Activated CD4-positive, alpha-beta T cell treated with anti-CD3 and anti-CD28 coated beads for 4 hours (primary cell): ENCODE results near the gene CLCN3.
A peak's percentile ranks its signal among the peaks of the same experiment; 100 is the strongest.
"Not testable (repeated sequence)": the region's sequence is repeated elsewhere in the genome, so short reads cannot be mapped to it uniquely, and the experiment has no call there.

Experiments
- DNase-seq, 2 donors: peaks; one replicate each; pipeline ENCODE4 v3.0.0-alpha.2; 2020

CLCN3 gene

DNA sequence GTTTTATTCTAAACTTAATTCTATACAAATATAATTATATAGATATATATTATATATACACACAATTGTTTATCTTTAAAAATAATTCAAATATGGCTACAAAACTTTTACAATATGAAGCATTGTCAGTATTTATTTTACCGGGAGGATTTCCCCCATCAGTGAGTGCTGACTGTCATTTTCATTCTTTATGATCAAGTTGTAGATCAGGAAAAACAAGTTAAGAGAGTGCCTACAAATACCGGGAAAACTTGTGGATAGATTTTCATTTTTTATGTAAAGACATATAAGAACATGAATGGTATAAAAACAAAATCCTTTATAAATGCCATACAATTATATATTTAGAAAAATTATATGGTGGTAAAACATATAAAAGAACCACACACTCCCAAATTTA is 37.8 kb downstream of the CLCN3 start:
- no peak for DNase-seq

DNA sequence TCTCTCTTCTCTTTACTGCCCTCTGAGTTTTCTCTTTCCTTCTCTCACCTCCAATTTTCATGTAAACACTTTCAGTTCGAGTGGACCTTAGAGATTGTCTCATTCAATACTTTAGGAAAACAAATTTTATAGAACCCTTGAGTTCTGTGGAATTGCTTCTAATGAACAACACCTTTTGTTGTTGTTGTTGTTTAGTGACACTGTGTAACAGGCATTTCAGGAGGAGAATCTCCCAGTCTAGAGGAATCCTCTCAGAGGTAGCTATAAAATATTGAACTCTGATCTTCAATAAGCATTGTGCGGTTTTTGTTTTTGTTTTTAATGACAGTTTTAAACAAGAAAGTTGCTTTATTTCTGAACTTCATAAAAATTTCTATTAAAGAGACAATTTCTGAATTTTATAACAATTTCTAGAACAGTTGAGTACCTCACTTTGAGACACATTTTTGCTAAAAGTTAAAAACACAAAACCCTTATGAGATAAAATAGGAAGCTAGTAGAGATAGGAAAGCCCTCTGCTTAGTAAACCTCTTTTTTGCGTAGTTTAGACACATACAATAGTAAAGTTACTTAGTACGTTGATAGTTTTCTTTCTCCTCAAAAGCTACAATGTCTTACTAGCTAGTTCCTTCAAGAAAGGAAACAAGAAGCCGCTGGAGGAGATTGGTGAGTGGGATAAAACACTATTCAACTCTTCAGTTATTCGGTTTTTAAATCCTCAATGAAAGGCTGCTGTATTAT is 38.8 kb downstream of the CLCN3 start:
- no peak for DNase-seq

DNA sequence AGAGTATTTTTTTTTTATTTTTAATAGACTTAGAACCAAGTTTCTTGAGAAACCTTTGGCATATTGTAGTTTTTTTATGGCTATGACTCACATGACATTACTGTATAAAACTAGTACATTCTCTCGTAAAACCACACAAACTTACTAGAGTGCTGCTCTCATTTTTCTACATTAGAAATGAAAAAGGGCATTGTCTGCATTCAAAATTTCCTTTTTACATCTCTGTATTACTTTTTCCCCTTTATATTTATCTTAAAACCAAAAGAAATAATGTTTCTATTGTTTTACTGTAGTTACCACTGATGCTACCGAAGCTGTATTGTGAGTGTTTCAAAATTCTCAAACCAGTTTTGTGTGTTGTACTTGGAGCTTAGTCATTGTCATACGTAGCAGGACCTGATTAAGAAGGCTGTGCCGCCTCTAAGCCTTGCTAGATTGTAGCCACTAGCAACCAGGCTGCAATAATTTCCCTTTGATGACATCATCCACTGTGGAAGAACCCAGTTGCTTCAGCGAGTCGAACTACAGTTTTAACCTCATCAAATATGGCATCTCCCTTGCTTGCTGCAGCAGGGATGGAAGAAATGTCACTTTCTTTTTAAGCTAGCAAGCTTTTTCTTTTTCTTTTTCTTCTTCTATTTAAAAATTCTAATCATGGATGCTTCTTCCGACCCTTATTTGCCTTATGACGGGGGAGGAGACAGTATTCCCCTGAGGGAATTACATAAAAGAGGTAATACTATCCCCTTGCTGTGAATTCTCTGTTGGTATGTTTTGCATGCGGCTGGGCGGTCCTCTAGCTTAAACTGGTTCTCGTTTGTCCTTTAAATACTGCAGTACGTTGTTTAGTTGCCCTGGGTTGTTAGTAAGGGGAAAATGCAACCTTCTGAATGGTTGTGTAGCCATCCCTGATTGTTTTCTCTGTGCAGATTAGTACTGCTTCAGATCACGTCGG is 39.6 kb downstream of the CLCN3 start:
- peak; percentile 64 to 65 for DNase-seq

DNA sequence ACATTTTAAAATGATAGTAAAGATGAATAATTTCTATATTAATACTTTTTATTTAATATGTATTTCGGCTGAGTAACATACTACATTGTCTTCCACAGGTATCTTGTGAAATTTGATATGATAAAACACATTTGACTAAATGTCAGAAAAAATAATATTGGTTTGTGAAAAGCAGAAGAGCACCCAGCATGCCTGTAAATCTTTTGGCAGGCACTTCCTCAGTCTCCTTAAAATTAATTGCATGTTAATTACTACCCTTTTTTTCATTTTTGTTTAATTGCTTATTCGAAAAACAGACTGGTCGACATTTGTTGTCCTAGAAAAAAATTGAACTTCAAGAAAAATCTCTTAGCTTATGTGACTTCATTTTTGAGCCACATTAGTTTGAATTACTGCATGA is 40.6 kb downstream of the CLCN3 start:
- no peak for DNase-seq

DNA sequence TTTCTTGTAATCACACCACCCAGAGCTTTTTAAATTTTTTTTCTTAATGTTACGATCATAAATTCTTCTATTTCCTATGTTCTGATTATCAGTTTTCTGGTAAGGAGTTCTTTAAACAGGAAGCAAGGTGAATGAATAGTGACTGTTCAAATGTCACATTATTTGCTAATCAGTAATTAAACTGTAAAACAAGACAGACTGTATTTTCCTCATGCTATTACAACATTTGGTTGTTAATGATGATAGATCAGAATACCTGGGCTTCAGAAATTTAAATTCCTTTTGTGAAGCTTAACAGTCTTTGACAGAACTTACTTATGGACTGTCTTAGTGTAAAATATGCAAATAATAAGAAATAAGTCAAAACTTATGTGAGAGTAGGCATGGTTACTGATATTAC is 41.4 kb downstream of the CLCN3 start:
- no peak for DNase-seq

DNA sequence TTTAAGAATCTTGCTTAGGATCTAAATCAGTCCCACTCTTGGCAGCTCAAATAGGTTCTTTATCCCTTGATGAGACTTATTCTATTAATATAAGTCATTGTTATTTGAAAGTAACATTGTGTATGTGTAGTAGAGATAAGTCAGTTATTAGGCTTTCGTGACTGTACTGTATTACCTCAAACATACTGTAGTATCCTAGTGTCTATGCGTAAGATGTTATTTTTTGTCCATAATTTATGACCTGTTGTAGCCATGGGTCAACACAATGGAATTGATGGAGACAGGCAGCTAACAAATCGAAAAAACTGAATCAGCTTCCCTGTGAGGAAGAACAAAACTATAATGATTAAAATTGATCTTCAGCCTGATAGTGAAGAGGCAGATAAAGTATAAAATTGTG is 41.8 kb downstream of the CLCN3 start:
- DNase-seq = no peak

DNA sequence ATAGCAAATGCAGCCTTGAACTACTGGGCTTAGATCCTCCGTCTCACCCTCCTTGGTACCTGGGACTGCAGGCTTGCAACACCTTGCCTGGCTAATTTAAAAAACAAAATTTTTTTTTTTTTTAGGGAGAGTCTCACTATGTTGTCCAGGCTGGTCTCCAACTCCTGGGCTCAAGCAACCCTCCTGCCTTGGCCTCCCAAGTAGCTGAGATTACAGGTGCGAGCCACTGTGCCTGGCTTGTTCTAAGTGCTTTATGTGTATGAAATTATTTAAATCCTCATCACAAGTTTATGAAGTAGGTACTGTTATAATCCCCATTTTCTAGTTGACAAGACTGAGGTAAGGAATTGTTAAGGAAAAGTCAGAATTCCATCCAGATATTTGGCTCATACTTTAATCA is 43.0 kb downstream of the CLCN3 start:
- no peak for DNase-seq

DNA sequence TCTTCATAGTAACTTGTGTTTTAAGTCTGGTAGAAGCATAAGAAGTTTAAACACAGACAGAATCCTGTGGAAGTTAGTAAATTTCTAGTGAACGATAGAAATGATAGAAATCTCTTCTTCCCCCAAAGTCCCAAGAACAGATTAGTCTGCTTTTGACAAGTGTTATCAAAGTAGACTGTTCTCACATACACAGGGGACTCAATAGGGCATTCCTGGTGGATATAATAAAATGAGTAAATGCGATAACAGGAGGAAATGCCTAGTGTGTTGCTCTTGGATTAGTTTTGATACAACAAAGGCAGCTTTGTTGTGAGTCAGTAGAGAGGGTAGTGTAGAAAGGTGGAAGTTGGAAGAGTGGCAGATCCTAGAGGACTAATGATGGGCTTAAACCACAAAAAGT is 43.5 kb downstream of the CLCN3 start:
- DNase-seq = no peak

DNA sequence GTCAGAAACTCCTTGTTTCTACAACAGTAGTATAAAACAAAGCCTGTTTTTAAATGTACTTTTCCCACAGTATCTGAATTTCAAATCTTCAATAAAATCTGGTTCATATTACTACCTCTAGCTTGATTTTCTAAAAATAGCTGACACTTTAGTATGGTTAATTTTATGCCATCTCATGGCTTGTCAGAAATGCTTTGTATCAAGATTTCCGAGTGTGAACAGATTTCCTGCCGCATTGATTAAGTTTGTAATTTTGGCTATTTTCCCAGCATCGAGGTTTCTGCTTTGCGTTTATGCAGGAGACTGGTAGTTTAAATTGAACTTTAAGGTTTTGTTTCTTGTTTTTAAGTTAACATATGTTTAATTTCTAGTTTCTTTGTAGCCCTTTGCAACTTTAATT is 44.2 kb downstream of the CLCN3 start:
- DNase-seq = no peak

DNA sequence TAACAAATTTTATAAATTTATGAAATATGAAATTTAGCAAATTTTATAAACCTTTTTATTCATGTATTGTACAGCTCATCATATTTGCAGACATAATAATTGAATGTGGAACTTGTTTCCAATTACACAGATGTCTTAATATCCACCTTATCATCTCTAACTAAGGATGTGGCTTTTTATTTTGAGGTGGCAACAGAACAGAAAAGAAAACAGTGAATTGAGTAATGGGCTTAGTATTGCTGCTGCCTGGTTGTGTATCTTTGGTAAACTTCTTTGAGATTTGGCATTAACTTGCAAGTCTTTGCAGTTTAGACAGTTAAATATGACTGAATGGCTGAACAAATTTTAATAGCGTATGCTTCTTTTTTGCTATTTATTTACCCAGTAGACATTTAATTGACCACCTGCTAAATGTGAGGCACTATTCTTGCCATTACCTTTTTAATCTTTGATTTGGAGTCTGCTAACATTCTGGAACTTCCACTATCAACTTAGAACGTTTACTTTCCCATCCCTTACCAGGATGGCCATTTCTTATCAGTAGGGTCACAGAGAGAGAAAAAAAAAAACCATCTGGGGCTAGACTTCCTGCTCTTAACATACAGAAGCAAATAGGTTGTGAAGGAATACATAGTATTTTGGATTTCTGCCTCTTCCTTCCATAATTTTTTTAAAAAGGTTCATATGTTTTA is 44.8 kb downstream of the CLCN3 start:
- no peak for DNase-seq

DNA sequence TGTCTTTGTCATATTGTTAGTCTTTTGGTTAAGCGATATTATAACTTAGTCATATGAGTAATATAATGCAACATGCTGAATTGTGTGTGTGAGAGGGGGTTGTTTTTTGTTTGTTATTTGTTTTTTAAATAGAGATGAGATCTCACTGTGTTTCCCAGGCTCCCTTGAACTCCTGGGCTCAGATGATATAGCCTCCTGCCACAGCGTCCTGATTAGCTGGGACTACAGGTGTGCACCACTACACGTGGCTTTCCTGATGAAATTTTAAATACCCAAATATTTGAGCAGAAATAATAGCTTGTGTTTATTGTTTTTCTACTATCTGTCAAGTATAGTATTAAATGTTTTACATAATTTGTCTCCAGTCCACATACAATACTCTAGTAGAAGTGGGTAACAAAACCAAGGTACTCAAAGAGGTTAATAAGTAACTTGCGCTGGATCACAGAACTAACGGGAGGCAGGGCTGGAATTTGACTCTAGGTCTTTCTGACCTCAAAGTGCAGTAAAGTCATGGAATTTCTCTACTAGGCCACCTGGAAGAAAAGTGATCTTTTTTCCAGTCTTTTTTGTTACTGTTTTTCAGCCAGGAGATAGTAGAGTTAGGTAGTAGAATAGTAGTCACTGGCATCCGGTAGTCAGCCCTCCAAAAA is 47.8 kb downstream of the CLCN3 start:
- DNase-seq = no peak

DNA sequence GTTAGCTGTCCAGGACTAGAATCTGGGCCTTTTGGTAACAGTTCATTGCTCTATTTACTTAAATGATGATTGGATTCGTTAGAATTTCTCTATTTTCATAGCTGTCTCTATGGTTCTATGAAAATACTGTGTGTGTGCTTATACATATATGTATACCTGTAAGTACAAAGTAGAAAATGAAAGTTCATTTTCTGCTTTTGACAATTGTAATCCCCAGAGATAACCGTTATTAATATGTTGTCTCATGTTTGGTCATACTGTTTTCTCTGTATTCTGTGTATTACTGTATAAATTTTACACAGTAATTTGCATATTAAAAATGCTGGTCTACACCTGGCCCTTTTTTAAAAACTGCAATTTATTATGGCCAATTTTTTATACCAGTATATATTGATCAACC is 55.4 kb downstream of the CLCN3 start:
- DNase-seq = no peak

DNA sequence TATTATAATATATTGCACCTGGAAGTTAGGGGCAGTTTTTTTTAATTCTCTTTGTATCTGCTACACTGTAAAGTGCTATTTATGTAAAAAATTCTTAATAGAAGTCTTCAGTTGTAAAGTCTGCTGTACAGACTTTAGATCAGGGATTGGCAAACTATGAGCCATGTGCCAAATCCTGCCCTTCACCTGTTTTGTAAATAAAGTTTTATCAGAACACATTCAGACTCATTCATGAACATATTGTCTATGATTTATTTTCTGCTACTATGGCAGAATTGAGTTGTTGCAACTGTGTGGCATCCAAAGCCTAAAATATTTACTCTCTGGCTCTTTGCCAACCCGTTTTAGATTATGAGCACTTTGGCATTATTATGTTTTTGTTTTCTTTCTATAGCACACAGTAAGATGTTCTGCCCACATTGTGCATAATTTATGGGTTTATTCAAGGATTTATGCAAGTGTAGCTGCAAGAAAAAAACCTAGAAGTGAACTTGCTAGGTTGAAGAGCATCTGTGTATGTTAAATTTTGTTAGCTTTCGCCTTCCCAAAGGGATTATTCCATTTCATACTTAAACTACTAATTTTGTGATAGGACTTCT is 56.9 kb downstream of the CLCN3 start:
- no peak for DNase-seq

DNA sequence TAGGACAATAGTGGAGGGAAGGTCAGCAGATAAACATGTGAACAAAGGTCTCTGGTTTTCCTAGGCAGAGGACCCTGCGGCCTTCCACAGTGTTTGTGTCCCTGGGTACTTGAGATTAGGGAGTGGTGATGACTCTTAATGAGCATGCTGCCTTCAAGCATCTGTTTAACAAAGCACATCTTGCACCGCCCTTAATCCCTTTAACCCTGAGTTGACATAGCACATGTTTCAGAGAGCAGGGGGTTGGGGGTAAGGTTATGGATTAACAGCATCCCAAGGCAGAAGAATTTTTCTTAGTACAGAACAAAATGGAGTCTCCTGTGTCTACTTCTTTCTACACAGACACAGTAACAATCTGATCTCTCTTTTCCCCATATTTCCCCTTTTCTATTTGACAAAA is 58.1 kb downstream of the CLCN3 start:
- DNase-seq = not testable (repeated sequence)

DNA sequence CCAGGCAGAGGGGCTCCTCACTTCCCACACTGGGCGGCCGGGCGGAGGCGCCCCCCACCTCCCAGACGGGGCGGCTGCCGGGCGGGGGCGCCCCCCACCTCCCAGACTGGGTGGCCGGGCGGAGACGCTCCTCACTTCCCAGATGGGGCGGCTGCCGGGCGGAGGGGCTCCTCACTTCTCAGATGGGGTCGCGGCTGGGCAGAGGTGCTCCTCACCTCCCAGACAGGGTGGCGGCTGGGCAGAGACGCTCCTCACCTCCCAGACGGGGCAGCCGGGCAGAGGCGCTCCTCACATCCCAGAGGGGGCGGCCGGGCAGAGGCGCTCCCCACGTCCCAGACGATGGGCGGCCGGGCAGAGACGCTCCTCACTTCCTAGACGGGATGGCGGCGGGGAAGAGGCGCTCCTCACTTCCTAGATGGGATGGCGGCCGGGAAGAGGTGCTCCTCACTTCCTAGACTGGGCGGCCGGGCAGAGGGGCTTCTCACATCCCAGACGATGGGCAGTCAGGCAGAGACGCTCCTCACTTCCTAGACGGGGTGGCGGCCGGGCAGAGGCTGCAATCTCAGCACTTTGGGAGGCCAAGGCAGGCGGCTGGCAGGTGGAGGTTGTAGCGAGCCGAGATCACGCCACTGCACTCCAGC is 58.7 kb downstream of the CLCN3 start:
- not testable (repeated sequence) for DNase-seq

DNA sequence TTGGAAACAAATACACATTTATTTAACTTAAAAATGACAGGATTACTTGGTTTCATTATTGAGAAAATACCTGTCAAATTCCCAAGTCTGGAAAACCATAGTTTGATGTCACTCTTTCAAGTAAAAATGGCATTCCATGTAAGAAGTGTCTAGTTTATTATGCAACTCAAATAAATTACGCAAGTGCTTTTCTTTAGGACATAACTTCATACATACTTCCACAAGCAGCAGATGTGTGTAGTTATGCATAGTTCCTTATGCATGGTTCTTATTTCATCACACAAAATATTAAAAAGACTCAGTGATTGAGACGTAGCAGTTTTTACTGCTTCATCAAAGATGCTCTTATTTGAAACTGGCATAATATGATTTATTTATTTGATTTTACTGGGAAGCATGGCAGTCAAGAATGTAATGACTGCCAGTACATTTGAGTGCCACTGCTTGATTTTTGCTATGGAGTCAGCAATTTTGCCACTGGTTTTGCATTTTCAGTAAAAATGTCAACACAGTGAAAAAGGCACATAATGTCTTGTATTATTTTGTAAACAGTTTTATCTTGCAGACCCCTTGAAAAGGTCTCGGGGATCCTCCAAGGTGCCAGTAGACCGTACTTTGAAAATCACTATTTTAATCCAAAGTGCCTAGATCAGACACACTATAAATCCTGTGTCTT is 62.1 kb downstream of the CLCN3 start:
- no peak for DNase-seq

DNA sequence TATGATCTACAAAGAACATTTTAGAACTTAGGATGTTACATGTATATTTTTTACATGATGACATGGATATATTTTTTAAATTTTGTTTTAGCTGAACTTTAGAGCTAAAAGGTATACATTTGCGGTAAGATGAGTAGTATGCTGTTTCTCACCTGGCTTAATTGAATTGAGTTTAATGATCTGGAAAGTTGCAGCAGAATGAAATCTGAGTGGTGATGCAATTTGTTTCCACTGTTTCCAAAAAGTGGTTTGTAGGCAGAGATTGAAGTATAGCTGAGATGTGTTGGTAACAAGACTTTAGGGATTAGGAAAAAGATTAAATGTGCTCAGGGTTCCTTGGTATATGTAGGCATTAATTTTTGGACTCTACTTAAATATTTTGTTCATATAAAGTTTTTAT is 69.3 kb downstream of the CLCN3 start:
- DNase-seq = no peak

DNA sequence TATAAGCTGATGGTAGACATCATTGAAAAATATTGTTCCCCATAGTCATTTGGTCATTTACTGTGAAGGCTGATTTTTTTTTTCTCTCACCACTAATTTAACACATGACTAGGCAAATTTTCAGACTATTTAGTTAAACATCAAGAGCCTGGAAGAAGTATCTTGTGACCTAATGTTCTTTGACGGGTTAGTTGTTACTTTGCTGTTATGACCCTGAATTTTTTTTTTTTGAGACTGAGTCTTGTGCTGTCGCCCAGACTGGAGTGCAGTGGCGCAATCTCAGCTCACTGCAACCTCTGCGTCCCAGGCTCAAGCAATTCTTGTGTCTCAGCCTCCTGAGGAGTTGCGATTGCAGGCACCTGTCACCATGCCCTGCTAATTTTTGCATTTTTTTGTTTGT is 70.4 kb downstream of the CLCN3 start:
- no peak for DNase-seq

DNA sequence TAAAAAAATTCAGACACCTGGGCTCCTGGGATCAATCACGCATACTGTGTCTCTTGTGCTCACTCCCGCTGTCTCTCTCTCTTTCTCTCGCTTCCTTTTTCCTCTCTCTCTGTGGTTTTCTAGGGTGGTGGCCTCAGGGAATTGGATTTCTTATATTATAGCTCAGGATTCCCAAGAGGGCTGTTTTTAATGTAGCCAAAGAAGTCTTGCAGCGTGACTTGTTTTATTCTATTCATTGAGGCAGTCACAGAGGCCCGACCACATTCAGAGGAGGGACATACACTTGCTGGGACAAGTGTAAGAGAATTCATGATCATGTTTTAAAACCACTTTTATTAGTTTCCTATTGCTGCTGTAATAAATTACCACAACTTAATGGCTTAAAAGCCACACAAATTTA is 78.0 kb downstream of the CLCN3 start:
- DNase-seq = no peak

DNA sequence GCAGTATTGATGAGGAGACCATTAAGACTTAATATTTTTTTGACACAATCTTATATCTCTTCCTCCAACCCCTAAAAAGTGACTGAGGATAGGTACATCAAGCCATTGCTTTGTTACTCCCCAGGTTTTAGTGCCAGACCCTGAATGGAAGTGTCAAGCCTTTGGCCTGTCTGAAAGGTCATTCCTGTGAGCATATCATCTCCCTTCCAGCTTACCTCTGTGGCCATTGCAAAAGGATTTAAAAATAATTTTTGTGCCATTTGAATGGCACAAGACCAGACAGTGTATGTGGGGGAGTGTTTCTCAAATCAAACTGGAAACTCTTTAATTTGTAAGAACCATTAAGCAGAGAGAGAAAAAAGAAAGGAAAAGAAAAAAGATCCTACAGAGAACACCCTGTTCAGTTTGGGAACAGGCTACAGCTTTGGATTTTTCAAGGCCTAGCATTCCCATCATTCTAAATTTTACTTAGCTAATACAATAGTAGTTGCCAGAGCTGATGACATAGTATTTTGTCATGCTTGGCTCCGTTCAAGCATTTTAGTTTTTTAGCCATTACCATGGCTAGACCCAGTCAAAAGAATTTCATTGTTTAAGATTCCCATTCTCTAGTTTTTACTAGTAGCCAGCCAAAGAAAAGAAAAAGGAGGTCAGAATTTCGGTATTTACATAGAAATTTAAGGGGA is 87.7 kb downstream of the CLCN3 start:
- no peak for DNase-seq

DNA sequence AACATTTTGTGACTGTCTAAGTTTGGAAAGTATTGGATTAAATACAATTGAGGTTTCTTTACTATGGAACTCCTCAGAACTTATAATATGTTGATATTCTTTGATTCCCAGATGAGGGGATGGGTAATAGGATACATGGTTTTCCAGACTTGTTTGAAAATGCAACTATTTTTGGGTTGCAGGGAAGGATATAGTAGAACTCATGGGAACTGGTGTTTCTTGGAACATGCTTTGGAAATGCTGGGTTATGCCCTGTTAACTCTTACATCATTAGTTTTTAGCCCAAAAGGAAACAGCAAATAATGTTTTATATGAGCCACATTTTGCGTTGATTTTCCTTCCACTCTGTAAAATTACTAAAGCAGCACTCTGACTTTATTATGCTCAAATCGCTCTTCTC is 95.4 kb downstream of the CLCN3 start:
- DNase-seq = no peak
